Measurements from ENCODE around the gene CACFD1. TPM values are rescaled to one million over a fixed set of nuclear protein-coding genes. Genes with fewer than 3 reads are reported as not detected.

Gene CACFD1
- total RNA-seq, 4 donors from 2014 or later, result 8.6 to 16.3 (median 10.3) TPM

DNA sequence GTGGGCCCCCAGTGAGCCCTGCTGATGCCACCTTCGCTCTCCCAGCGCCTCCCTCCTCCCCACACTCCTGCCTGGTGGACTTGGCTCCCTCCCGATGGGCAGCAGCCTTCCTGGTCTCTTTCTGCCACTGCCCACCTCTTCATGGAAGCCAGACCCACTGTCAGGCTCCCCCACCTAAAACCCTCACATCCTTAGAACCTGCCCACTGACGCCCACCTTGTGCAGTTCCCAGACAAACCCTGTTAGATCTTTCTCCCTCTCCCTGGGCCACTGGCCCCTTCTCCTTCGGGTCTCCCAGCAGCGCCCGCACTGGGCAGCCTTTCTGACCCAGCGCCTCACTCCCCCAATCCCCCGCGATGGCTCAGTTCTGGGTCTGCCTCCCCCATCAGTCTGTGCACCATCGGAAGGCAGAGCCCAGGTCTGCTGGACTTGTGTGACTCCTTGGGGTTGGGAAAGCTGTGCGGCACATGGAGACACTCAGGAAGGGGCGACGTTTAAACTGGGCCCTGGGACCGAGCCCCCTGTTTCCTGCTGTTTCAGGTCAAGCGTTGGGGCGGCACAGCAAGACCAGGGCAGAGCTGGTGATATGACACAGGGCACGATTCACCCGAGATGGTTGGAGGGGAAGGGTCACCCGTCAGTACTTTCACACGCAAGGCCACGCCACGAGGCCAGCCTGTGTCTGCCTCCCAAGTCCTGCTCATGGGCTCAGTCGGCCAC, 47.6 kb downstream of the CACFD1 start:
- H3K27me3 ChIP-seq, result no peaks in the 10 kb centered on the region
- H3K27ac ChIP-seq, result peak overlapping the region in 3 of 4 donors; percentile 13 to 78 (median 71)
- 87% methylated on average over 23 to 24 of the region's 24 CpGs for WGBS, 2 donors
- H3K9me3 ChIP-seq, result peaks cover 0 to 7% (median under 1%) of the 10 kb centered on the region in 4 donors
- peaks cover 0 to 47% (median 13%) of the 10 kb centered on the region in 4 donors for H3K4me1 ChIP-seq
- H3K4me3 ChIP-seq, result no peak overlapping the region
- TF ChIP-seq EP300 (IDR thresholded peaks at IDR 0.05) (no peak), POLR2A (IDR thresholded peaks at IDR 0.05) (no peak), CTCF (IDR thresholded peaks at IDR 0.05) (no peak)
- no peaks in the 10 kb centered on the region for H3K36me3 ChIP-seq
- DNase-seq (ENCODE audit: low spot score in 2 of 2), result no peak

- TF ChIP-seq CTCF (IDR thresholded peaks at IDR 0.05) (no peak), EP300 (IDR thresholded peaks at IDR 0.05) (no peak), POLR2A (IDR thresholded peaks at IDR 0.05) (no peak)
- H3K27me3 ChIP-seq, result no peaks in the 10 kb centered on the region
- peaks cover 0 to under 1% (median 0%) of the 10 kb centered on the region in 4 donors for H3K9me3 ChIP-seq
- DNase-seq (ENCODE audit: low spot score in 2 of 2), result no peak
- H3K4me1 ChIP-seq, result peaks cover 0 to 47% (median 13%) of the 10 kb centered on the region in 4 donors
- H3K4me3 ChIP-seq, result no peak overlapping the region
- no peaks in the 10 kb centered on the region for H3K36me3 ChIP-seq
- peak overlapping the region in 1 of 4 donors; percentile 78 for H3K27ac ChIP-seq
- WGBS, 2 donors, result 76 to 84% methylated on average over 5 to 8 of the region's 8 CpGs
These were observed 48.3 kb downstream of the CACFD1 start for GRCh38 chr9:133508046-133508445.

DNA sequence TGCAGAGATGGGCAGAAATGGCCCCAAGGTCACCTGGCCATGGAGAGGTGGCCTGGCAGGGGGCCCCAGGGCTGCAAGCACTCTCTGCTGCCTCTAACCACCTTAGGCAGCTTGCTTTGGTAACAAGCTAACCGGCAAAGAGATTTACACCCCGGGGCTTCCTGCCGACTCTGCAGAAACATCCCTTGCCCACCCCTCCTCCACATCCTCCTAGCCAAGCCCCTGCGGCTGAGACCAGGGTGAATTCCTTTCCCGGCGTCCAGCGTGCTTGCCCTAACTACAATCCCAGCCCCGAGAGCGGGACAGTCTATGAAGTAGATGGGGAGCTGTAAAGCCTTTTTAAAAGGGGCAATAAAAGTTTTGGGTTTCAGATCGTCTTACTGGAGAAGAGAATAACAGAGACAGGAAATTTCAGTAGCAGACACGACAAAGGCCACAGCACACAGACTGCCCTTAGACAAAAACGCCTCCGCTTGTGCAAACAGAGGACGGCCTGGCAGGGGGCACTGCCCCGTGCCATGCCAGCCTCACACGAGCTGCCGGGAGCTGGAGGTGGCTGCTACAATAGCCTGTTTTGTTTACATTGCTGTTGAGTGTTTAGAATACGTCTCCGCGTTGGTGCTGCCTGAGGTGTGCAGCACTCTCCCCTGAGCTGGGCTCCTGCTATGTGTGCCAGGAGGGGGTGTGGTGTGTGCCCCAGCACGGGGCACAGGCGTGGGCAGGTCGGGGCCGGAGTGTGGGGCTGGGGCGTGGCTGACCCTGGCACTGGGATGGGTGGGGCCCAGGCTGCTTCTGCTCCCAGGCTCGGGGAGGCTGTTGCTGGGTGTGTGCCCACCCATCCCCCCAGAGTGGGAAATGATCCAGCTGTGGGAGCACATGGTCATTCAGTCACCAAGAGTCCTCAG, 49.7 kb downstream of the CACFD1 start:
- H3K4me3 ChIP-seq, result no peak overlapping the region
- 7 to 11% methylated on average over 23 to 24 of the region's 26 CpGs for WGBS, 2 donors
- peaks cover 0 to 59% (median 18%) of the 10 kb centered on the region in 4 donors for H3K4me1 ChIP-seq
- H3K27ac ChIP-seq, result peak overlapping the region in 2 of 4 donors; percentile 1 to 60
- TF ChIP-seq EP300 (IDR thresholded peaks at IDR 0.05), result peak in 1 of 2 donors; percentile 29
- no peak for TF ChIP-seq CTCF (IDR thresholded peaks at IDR 0.05)
- TF ChIP-seq POLR2A (IDR thresholded peaks at IDR 0.05), result no peak
- H3K9me3 ChIP-seq, result no peaks in the 10 kb centered on the region
- H3K36me3 ChIP-seq, result no peaks in the 10 kb centered on the region
- no peaks in the 10 kb centered on the region for H3K27me3 ChIP-seq
- no peak for DNase-seq (ENCODE audit: low spot score in 2 of 2)

DNA sequence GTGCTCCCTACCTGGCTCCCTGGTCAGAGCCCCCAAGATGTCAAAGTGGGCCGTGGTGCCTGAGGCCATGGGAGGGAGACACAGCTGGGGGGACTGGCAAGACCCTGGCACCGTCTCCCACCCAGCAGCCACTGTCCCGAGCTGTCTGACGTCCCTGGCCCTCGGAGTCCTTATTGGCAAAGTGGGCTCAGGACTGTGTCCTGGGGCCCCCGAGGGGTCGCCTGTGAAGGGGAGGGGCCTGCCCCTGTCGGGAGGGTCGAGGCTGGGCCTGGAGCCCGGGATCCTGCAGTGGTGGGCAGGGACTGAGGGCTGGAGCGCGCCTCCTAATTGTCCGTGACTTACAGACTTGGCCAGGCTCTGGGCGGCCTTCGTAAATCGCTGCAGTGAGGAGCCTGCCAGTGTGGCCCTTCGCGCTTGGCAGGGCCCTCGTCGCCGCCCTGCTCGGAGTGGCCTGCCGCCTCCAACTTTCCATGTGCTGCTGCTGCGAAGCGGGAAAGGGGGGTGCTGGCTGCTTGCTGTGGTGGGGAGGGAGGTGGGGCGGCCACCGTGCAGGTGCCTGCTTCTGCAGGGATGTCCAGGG, 51.2 kb downstream of the CACFD1 start:
- DNase-seq (ENCODE audit: low spot score in 2 of 2), result no peak
- H3K36me3 ChIP-seq, result no peaks in the 10 kb centered on the region
- no peaks in the 10 kb centered on the region for H3K27me3 ChIP-seq
- H3K4me1 ChIP-seq, result peaks cover 0 to 57% (median 20%) of the 10 kb centered on the region in 4 donors
- no peaks in the 10 kb centered on the region for H3K9me3 ChIP-seq
- WGBS, 2 donors, result 68 to 80% methylated on average over 8 to 22 of the region's 27 CpGs
- TF ChIP-seq CTCF (IDR thresholded peaks at IDR 0.05) (no peak), EP300 (IDR thresholded peaks at IDR 0.05) (no peak), POLR2A (IDR thresholded peaks at IDR 0.05) (no peak)
- H3K4me3 ChIP-seq, result no peak overlapping the region
- no peak overlapping the region for H3K27ac ChIP-seq

All from tibial nerve (tissue), 4 donors.